GM12872 (cell line): ENCODE measurements around the gene GLDC.

ENCODE experiments used
- TF ChIP-seq, protein P1 (sequence below): IDR thresholded peaks from 3 replicates; pipeline ENCODE4 v1.5.1; 2011; ENCODE audit warnings: low read depth, mild to moderate bottlenecking, low read length, moderate library complexity; ENCODE audit not compliant: insufficient read depth

The GLDC gene

DNA sequence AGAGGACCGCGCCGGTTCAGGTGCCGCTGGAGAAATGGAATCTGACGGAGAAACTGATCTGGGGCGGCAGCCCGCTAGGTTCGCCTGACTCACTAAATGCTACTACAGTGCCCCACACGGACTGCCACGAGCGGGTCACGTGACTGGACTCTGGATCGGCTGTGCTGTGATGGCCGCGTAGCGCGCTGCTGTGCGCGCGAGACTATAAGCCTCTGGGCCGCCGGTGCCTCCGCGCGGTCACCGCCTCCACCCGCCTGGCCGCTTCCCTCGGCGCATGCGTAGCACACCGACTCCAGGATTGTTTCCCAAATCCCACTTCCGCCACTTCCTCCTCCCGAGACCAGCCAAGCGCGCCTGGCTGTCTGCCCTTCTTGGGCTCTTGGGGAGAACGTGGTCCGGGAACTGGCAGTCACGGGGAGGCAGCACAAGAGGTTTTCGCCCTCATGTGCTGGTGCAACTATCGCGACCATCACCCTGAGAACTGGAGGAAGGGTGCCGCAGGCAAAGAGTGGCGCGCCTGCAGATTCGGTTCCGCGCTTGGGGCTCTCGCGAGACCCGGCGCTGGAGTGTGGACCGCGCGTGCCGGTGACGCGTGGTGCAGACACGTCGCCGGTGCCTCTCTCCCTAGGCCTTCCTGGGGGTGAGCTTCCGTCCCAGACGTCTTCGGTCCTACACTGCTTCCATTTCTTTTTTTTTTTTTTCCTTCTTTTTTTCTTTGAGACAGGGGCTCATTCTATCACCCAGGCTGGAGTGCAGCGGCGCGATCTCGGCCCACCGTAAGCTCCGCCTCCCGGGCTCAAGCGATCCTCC lies 35.8 kb upstream of the GLDC start:
- TF ChIP-seq, protein P1, sequence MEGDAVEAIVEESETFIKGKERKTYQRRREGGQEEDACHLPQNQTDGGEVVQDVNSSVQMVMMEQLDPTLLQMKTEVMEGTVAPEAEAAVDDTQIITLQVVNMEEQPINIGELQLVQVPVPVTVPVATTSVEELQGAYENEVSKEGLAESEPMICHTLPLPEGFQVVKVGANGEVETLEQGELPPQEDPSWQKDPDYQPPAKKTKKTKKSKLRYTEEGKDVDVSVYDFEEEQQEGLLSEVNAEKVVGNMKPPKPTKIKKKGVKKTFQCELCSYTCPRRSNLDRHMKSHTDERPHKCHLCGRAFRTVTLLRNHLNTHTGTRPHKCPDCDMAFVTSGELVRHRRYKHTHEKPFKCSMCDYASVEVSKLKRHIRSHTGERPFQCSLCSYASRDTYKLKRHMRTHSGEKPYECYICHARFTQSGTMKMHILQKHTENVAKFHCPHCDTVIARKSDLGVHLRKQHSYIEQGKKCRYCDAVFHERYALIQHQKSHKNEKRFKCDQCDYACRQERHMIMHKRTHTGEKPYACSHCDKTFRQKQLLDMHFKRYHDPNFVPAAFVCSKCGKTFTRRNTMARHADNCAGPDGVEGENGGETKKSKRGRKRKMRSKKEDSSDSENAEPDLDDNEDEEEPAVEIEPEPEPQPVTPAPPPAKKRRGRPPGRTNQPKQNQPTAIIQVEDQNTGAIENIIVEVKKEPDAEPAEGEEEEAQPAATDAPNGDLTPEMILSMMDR: no peak

DNA sequence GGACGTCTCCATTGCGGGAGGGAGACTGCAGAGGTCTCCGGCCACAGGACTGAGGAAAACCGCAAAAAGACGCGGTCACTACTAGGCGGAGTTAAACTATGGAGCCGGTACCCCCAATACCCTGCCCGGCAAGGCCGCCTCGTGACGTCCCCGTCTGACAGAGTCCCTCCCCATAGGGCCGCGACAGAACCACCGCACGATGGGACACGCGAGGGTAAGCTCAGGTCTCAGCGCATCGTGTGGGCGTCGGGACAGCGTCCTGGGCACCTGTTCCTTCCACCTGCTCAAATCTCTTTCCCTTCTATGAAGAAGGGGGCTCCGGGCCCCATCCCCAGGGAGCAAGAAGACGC lies 35.2 kb upstream of the GLDC start:
- TF ChIP-seq, protein P1: no peak

DNA sequence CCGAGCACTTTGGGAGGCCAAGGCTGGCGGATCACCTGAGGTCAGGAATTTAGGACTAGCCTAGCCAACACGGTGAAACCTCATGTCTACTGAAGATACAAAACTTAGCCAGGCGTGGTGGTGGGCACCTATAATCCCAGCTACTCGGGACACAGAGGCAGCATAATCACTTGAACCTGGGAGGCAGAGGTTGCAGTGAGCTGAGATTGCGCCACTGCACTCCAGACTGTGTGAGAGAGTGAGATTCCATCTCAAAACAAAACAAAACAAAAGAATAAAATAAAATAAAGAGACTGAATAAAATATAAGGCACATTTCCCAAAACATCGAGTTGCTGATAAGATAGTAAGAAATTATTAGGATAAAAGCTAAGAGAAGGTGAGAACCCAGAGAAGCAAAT lies 32.3 kb upstream of the GLDC start:
- TF ChIP-seq, protein P1: no peak

DNA sequence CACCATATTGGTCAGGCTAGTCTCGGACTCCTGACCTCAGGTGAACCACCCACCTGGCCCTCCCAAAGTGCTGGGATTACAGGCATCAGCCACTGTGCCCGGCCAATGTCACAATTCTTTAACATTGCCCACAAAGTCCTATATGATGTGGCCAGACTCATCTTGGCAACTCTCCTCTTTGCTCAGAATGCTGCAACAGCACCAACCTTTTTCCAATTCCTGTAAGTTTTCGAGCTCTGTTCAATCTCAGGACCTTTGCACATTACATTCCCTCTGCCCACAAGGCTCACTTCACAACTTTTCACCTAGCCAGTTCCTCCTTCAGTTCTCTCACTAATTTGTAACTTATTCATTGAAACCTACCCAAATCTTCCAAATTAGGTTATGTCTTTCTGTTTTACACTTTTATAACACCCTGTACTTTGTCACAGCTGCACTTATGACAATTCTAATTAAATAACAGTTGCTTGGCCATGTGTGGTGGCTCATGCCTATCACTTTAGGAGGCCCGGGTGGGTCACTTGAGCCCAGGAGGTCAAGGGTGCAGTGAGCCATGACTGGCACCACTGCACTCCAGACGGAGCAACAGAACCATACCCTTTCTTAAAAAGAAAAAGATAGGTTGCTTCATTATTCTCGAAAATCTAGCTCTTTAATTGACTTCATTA lies 30.9 kb upstream of the GLDC start:
- TF ChIP-seq, protein P1: no peak

DNA sequence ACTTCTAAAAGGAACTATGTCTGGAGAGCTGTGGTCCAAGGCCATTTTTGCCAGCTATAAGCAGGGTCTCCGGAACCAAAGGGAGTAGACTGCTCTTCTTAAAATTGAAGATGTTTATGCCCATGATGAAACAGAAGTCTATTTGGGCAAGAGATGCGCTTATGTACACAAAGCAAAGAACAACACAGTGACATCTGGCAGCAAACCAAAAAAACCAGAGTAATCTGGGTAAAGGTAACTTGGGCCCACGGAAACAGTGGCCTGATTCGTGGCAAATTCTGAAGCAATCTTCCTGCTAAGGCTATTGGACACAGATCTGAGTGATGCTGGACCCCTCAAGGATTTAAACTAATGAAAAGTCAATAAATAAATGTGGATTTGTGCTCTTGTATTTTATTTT lies 29.7 kb upstream of the GLDC start:
- TF ChIP-seq, protein P1: no peak

DNA sequence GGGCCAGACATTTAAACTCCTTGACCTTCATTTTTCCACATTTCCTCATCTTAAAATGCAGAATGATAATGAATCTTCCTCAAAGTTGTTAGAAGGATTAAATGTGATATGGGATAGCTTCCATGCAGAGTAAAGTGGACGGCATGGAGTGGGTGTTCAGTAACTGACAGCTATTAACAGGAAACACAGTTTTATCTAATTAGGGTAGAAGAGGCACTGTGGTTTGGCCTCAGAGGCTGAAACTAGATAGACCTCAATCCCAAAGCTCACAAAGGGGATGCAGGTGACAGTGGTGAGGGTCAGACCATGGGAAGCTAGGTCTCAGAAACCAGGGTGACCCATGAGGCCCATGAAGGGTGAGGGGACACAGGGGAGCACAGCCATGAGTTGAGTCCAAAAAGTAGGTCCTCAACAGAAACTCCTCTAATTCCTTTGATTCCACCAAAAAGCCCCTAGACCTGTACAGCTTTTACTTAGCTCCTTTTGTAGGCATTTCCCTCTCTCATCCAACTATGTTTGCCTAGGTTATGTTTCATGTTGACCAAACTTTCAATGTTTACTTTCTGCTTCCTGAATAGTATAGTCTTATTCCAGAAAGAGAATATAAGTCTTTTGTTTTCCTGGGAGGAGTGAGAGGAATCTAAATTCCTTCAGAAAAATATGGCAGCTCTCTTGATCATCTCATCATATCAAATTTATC lies 27.9 kb upstream of the GLDC start:
- TF ChIP-seq, protein P1: no peak

DNA sequence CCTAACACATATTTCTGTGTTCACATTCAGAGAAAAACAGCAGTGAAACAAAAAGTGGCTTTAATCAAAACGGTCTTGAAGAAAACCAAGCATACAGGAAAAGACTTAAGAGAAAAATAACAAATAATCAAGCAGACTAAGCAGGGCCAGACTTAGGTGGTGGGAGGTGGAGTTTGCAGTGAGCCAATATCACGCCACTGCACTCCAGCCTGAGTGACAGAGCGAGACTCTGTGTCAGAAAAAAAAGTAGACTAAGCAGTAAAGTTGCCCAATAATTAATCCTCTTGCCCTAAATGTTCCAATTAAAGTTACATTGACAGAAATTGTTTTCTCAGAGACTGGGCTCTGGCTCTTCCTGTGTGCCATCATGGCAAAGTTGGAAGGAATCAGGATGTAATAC lies 26.6 kb upstream of the GLDC start:
- TF ChIP-seq, protein P1: no peak
